ENCODE measurements around the gene CEPT1. TPM values are rescaled to one million over a fixed set of nuclear protein-coding genes. Genes with fewer than 3 reads are reported as not detected.

Gene CEPT1
- total and polyA plus RNA-seq, 2 donors (not counting 1 experiment from before 2014, with no cell fraction given), result 26.4 to 74.5 TPM

- Histone ChIP-seq H2AFZ (ENCODE audit: low read length) (no peak overlapping the region), H3K9ac (ENCODE audit: insufficient read depth, low read length) (no peak overlapping the region), H3K36me3 (ENCODE audit: control insufficient read depth, insufficient read depth, low read length) (no peaks in the 10 kb centered on the region), H3K4me3 (replicated peaks in 1 of 4; ENCODE audit: control extremely low read depth in 1 of 4, insufficient read depth in 1 of 4, low read depth in 3 of 4, low read length in 4 of 4) (no peak overlapping the region), H4K20me1 (ENCODE audit: control insufficient read depth, extremely low read depth, insufficient read depth, low read length) (no peaks in the 10 kb centered on the region), H3K4me2 (ENCODE audit: extremely low read depth, insufficient read depth, low read length) (no peak overlapping the region), H3K79me2 (ENCODE audit: control insufficient read depth, insufficient read depth, low read length) (peaks cover 14% of the 10 kb centered on the region), H3K4me1 (ENCODE audit: control insufficient read depth, extremely low read depth, insufficient read depth, low read length) (no peaks in the 10 kb centered on the region), H3K27ac (ENCODE audit: insufficient read depth, low read length) (no peak overlapping the region), H3K27me3 (ENCODE audit: control insufficient read depth, insufficient read depth, low read length) (no peaks in the 10 kb centered on the region), H3K9me3 (ENCODE audit: control insufficient read depth, insufficient read depth, low read depth, low read length) (no peaks in the 10 kb centered on the region)
- no peak for TF ChIP-seq EZH2 (IDR thresholded peaks at IDR 0.05; ENCODE audit: low read length, missing control alignments)
- TF ChIP-seq CTCF (conservative IDR thresholded peaks at IDR 0.05 in 1 of 2, IDR thresholded peaks at IDR 0.05 in 1 of 2; ENCODE audit: low read depth in 1 of 2, low read length in 2 of 2), result no peak
- DNase-seq (ENCODE audit: low read depth in 2 of 2), result no peak
Observed at GRCh38 chr1:111151838-111152237, 11.8 kb downstream of the CEPT1 start.

- no peaks in the 10 kb centered on the region for H3K4me1 ChIP-seq (ENCODE audit: control insufficient read depth, extremely low read depth, insufficient read depth, low read length)
- H4K20me1 ChIP-seq (ENCODE audit: control insufficient read depth, extremely low read depth, insufficient read depth, low read length), result no peaks in the 10 kb centered on the region
- no peak overlapping the region for H3K27ac ChIP-seq (ENCODE audit: insufficient read depth, low read length)
- no peaks in the 10 kb centered on the region for H3K36me3 ChIP-seq (ENCODE audit: control insufficient read depth, insufficient read depth, low read length)
- no peaks in the 10 kb centered on the region for H3K9me3 ChIP-seq (ENCODE audit: control insufficient read depth, insufficient read depth, low read depth, low read length)
- DNase-seq (ENCODE audit: low read depth in 2 of 2), result peak in 1 of 2 donors; percentile 7
- H3K4me3 ChIP-seq (replicated peaks in 1 of 4; ENCODE audit: control extremely low read depth in 1 of 4, insufficient read depth in 1 of 4, low read depth in 3 of 4, low read length in 4 of 4), result no peak overlapping the region
- peaks cover 9% of the 10 kb centered on the region for H3K79me2 ChIP-seq (ENCODE audit: control insufficient read depth, insufficient read depth, low read length)
- H3K4me2 ChIP-seq (ENCODE audit: extremely low read depth, insufficient read depth, low read length), result no peak overlapping the region
- no peak for TF ChIP-seq CTCF (conservative IDR thresholded peaks at IDR 0.05 in 1 of 2, IDR thresholded peaks at IDR 0.05 in 1 of 2; ENCODE audit: low read depth in 1 of 2, low read length in 2 of 2)
- no peak for TF ChIP-seq EZH2 (IDR thresholded peaks at IDR 0.05; ENCODE audit: low read length, missing control alignments)
- H2AFZ ChIP-seq (ENCODE audit: low read length), result no peak overlapping the region
- H3K27me3 ChIP-seq (ENCODE audit: control insufficient read depth, insufficient read depth, low read length), result no peaks in the 10 kb centered on the region
- H3K9ac ChIP-seq (ENCODE audit: insufficient read depth, low read length), result no peak overlapping the region
Observed at GRCh38 chr1:111154021-111154999, 14.3 kb downstream of the CEPT1 start.

- no peak overlapping the region for H2AFZ ChIP-seq (ENCODE audit: low read length)
Observed at GRCh38 chr1:111157431-111157830, 17.4 kb downstream of the CEPT1 start.

More at GRCh38 chr1:111157431-111157830, 17.4 kb downstream of the CEPT1 start:
- no peak overlapping the region for H3K9ac ChIP-seq (ENCODE audit: insufficient read depth, low read length)
- H3K4me1 ChIP-seq (ENCODE audit: control insufficient read depth, extremely low read depth, insufficient read depth, low read length), result no peaks in the 10 kb centered on the region
- no peak overlapping the region for H3K4me3 ChIP-seq (replicated peaks in 1 of 4; ENCODE audit: control extremely low read depth in 1 of 4, insufficient read depth in 1 of 4, low read depth in 3 of 4, low read length in 4 of 4)
- TF ChIP-seq EZH2 (IDR thresholded peaks at IDR 0.05; ENCODE audit: low read length, missing control alignments) (no peak), CTCF (conservative IDR thresholded peaks at IDR 0.05 in 1 of 2, IDR thresholded peaks at IDR 0.05 in 1 of 2; ENCODE audit: low read depth in 1 of 2, low read length in 2 of 2) (no peak)
- no peaks in the 10 kb centered on the region for H3K9me3 ChIP-seq (ENCODE audit: control insufficient read depth, insufficient read depth, low read depth, low read length)
- no peaks in the 10 kb centered on the region for H4K20me1 ChIP-seq (ENCODE audit: control insufficient read depth, extremely low read depth, insufficient read depth, low read length)
- H3K27ac ChIP-seq (ENCODE audit: insufficient read depth, low read length), result no peak overlapping the region
- peaks cover 9% of the 10 kb centered on the region for H3K79me2 ChIP-seq (ENCODE audit: control insufficient read depth, insufficient read depth, low read length)
- H3K4me2 ChIP-seq (ENCODE audit: extremely low read depth, insufficient read depth, low read length), result no peak overlapping the region
- H3K36me3 ChIP-seq (ENCODE audit: control insufficient read depth, insufficient read depth, low read length), result no peaks in the 10 kb centered on the region
- H3K27me3 ChIP-seq (ENCODE audit: control insufficient read depth, insufficient read depth, low read length), result no peaks in the 10 kb centered on the region
- no peak for DNase-seq (ENCODE audit: low read depth in 2 of 2)

All from fibroblast of lung (primary cell).